GM10266 (cell line): Measurements from ENCODE around the gene RSRC1.
"Not testable (repeated sequence)": the region's sequence is repeated elsewhere in the genome, so short reads cannot be mapped to it uniquely, and the experiment has no call there.

Experiments used
- DNase-seq: peaks from one replicate; pipeline ENCODE4 v3.0.0; 2012; ENCODE audit errors: extremely low spot score
- CTCF ChIP-seq: IDR thresholded peaks from 2 replicates; pipeline ENCODE4 v1.5.1; 2012; ENCODE audit warnings: mild to moderate bottlenecking, low read depth; ENCODE audit not compliant: control insufficient read depth, insufficient read depth; ENCODE audit errors: missing control alignments

RSRC1 gene

GRCh38 chr3:158486200-158486599 lies 376.3 kb downstream of the RSRC1 start:
- no peak for TF ChIP-seq CTCF

GRCh38 chr3:158488670-158489069 lies 378.8 kb downstream of the RSRC1 start:
- TF ChIP-seq CTCF, result no peak
- DNase-seq, result no peak

More at GRCh38 chr3:158486200-158486599, 376.3 kb downstream of the RSRC1 start:
- DNase-seq, result no peak

DNA sequence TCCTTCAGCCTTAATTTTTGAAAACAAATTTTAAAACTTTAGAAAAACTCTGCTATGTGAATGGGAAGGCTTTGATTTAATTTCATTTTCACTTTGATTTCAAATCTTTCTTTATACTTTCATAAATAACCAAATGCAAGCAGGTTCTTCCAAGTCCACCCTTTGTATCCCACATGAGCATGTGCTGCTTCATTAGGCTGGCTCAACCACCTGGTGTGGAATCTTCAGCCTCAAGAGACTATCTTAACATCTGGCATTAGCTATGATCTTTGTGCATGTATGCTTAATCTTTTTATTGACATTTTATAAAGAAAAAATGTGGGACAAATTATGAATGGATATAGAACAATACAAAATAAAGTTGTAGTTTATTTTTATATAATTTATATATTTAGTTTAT lies 379.3 kb downstream of the RSRC1 start:
- TF ChIP-seq CTCF, result no peak
- DNase-seq, result no peak

GRCh38 chr3:158491968-158492367 lies 382.1 kb downstream of the RSRC1 start:
- TF ChIP-seq CTCF, result no peak
- no peak for DNase-seq

DNA sequence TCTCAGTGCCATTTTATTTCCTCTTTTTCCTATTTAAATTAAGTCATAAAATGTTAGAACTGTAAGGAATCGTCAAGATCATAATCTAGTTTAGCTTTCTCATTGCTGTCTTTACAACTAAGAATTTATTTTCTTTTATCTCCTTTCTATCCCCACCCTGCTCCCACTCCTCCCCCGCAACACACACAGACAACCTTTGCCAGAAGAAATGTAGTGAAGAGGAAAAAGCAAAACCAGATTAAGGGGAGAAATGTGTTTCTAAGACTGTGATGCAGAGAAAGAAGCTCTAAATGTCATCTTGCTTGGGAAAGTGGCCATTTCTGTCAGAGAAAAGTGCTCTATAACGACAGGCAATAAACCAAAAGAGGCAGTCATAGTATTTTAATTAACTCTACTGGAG lies 382.8 kb downstream of the RSRC1 start:
- TF ChIP-seq CTCF, result no peak
- no peak for DNase-seq

DNA sequence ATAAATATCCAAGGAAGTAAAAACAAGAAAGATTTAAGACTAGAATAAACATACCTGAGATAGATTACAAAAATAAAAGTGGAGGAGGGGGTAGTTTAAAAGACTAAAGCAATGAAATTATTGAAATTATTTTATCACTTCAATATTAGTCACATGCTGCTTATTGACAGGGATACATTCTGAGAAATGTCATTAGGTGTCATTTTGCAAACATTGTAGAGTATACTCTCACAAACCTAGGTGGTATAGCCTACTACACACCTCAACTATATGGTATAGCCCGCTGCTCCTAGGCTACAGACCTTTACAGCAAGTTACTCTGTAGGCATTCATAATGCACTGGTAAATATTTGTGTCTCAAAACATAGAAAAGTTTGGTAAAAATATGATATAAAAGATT lies 384.0 kb downstream of the RSRC1 start:
- DNase-seq, result no peak

GRCh38 chr3:158494673-158495072 lies 384.8 kb downstream of the RSRC1 start:
- no peak for TF ChIP-seq CTCF
- DNase-seq, result no peak

More for the DNA sequence above, 384.0 kb downstream of the RSRC1 start:
- no peak for TF ChIP-seq CTCF

GRCh38 chr3:158495398-158495902 lies 385.6 kb downstream of the RSRC1 start:
- not testable (repeated sequence) for DNase-seq
